ENCODE results near the gene ZNF554. TPM values are rescaled to one million over a fixed set of nuclear protein-coding genes. Genes with fewer than 3 reads are reported as not detected.

ZNF554 gene
- total RNA-seq, 2 donors from 2014 or later: 3.6 to 4.4 TPM

GRCh38 chr19:2803486-2804155, 16.0 kb upstream of the ZNF554 start:
- peaks cover 2% of the 10 kb centered on the region for H3K4me1 ChIP-seq
- no peak for ATAC-seq
- intact Hi-C loops (cut with DNase I): no loop called here
- no peak overlapping the region for H3K27ac ChIP-seq
- no peak for DNase-seq
- no peaks in the 10 kb centered on the region for H3K36me3 ChIP-seq (replicated peaks in 1 of 2; ENCODE audit: insufficient read depth in 1 of 2, low read depth in 2 of 2)
- H3K27me3 ChIP-seq: no peaks in the 10 kb centered on the region
- no peak overlapping the region for H3K4me3 ChIP-seq
- TF ChIP-seq POLR2A (IDR thresholded peaks at IDR 0.05) (no peak), CTCF (IDR thresholded peaks at IDR 0.05) (no peak)
- 89 to 92% methylated on average over 28 of the region's 29 CpGs for WGBS, 2 donors
- H3K9me3 ChIP-seq: no peaks in the 10 kb centered on the region

- Histone ChIP-seq H3K27ac (no peak overlapping the region), H3K4me1 (no peaks in the 10 kb centered on the region), H3K4me3 (no peak overlapping the region), H3K36me3 (replicated peaks in 1 of 2; ENCODE audit: insufficient read depth in 1 of 2, low read depth in 2 of 2) (peaks cover 0 to 3% of the 10 kb centered on the region in 2 donors), H3K9me3 (no peaks in the 10 kb centered on the region), H3K27me3 (no peaks in the 10 kb centered on the region)
- ATAC-seq: no peak
- 77 to 88% methylated on average over 8 to 27 of the region's 27 CpGs for WGBS, 2 donors
- TF ChIP-seq POLR2A (IDR thresholded peaks at IDR 0.05): no peak
- DNase-seq: no peak
- intact Hi-C loops (cut with DNase I): no loop called here
Measured at GRCh38 chr19:2804156-2805004, 15.3 kb upstream of the ZNF554 start.

- H3K36me3 ChIP-seq (replicated peaks in 1 of 2; ENCODE audit: insufficient read depth in 1 of 2, low read depth in 2 of 2): peaks cover 0 to 3% of the 10 kb centered on the region in 2 donors
- no peak for DNase-seq
Measured at GRCh38 chr19:2805261-2805900, 14.3 kb upstream of the ZNF554 start.

GRCh38 chr19:2805991-2806649, 13.5 kb upstream of the ZNF554 start:
- TF ChIP-seq CTCF (IDR thresholded peaks at IDR 0.05) (no peak), POLR2A (IDR thresholded peaks at IDR 0.05) (no peak)
- H3K4me3 ChIP-seq: no peak overlapping the region
- WGBS, 2 donors: 97% methylated on average over 6 to 18 of the region's 23 CpGs
- intact Hi-C loops (cut with DNase I): no loop called here
- ATAC-seq (no peak), DNase-seq (no peak)
- no peaks in the 10 kb centered on the region for H3K9me3 ChIP-seq
- no peak overlapping the region for H3K27ac ChIP-seq
- peaks cover 0 to 3% of the 10 kb centered on the region in 2 donors for H3K36me3 ChIP-seq (replicated peaks in 1 of 2; ENCODE audit: insufficient read depth in 1 of 2, low read depth in 2 of 2)
- no peaks in the 10 kb centered on the region for H3K27me3 ChIP-seq
- H3K4me1 ChIP-seq: no peaks in the 10 kb centered on the region

More at GRCh38 chr19:2805261-2805900, 14.3 kb upstream of the ZNF554 start:
- no peak overlapping the region for H3K27ac ChIP-seq
- intact Hi-C loops (cut with DNase I): no loop called here
- H3K4me3 ChIP-seq: no peak overlapping the region
- H3K27me3 ChIP-seq: no peaks in the 10 kb centered on the region
- no peak for ATAC-seq
- WGBS, 2 donors: 92 to 93% methylated on average over 8 to 10 of the region's 28 CpGs
- no peaks in the 10 kb centered on the region for H3K9me3 ChIP-seq
- no peaks in the 10 kb centered on the region for H3K4me1 ChIP-seq
- no peak for TF ChIP-seq CTCF (IDR thresholded peaks at IDR 0.05)
